Upper lobe of left lung (tissue), 6 donors: ENCODE data around the gene DEPP1. TPM values are rescaled to one million over a fixed set of nuclear protein-coding genes. Genes with fewer than 3 reads are reported as not detected.

Experiments
- ATAC-seq, 2 donors: fragments of 200-7000 bp; cut with Tn5 transposase; one replicate each; pipeline ENCODE4 v1.9.1; 2022; ENCODE audit warnings: mild to moderate bottlenecking in 2 of 2, moderate library complexity in 2 of 2; ENCODE audit not compliant: low FRiP score in 2 of 2
- DNase-seq, 2 donors: peaks; one replicate each; pipeline ENCODE4 v3.0.0-alpha.2; 2019 to 2020
- H3K27ac ChIP-seq, 4 donors: fragments of 200-600 bp; sonication (generic); one replicate each; pipeline ENCODE4 v1.5.1; 2016 to 2019
- H3K27me3 ChIP-seq, 4 donors: fragments of 200-600 bp; sonication (generic); one replicate each; pipeline ENCODE4 v1.5.1; 2017 to 2019
- H3K36me3 ChIP-seq, 4 donors: fragments of 200-600 bp; sonication (generic); one replicate each; pipeline ENCODE4 v1.5.1; 2016 to 2019
- H3K4me1 ChIP-seq, 4 donors: fragments of 200-600 bp; sonication (generic); one replicate each; pipeline ENCODE4 v1.5.1; 2018 to 2019
- H3K4me3 ChIP-seq, 4 donors: fragments of 200-600 bp; sonication (generic); one replicate each; pipeline ENCODE4 v1.5.1; 2017 to 2019; ENCODE audit warnings: mild to moderate bottlenecking in 2 of 4, moderate library complexity in 1 of 4
- H3K9me3 ChIP-seq, 4 donors: fragments of 200-600 bp; sonication (generic); one replicate each; pipeline ENCODE4 v1.5.1; 2018 to 2019
- CTCF ChIP-seq, 6 experiments: fragments of 450-650 bp in 4 of 6; fragments of 200-600 bp in 2 of 6; sonication (generic) in 2 of 6; IDR thresholded peaks; one replicate each; pipeline ENCODE4 v1.5.1; 2016 to 2019; ENCODE audit warnings: antibody characterized with exemption in 6 of 6
- EP300 ChIP-seq, 4 donors: sonication (generic); formaldehyde crosslinking; IDR thresholded peaks; one replicate each; pipeline ENCODE4 v1.5.1; 2017; ENCODE audit warnings: antibody characterized with exemption in 4 of 4, control low read depth in 2 of 4
- POLR2A ChIP-seq, 4 donors: fragments of 450-650 bp; IDR thresholded peaks; one replicate each; pipeline ENCODE4 v1.5.1; 2016 to 2017; ENCODE audit warnings: antibody characterized with exemption in 4 of 4, mild to moderate bottlenecking in 2 of 4
- POLR2AphosphoS5 ChIP-seq, 2 donors: sonication (generic); formaldehyde crosslinking; IDR thresholded peaks; one replicate each; pipeline ENCODE4 v1.5.1; 2017; ENCODE audit warnings: antibody characterized with exemption in 2 of 2
- WGBS, 2 donors: methylation state at CpG; one replicate each; pipeline ENCODE4 v1.1.5; 2017 to 2018; 5-methylcytosine and 5-hydroxymethylcytosine counted together
- total RNA-seq, 6 donors: library from RNA; depleted of rRNA in 4 of 6; stranded (reverse); fragments of >200 nt in 4 of 6; gene quantifications; one replicate each; pipeline versions ENCODE4 v1.1.0 to v1.2.1, GENCODE V29; 2016 to 2021
- donor health status: DM: no; HTN: no; CAD: no; lungs with moderate emphysema.
- donor health status: DM: no; HTN: yes; CAD: no; lungs with severe emphysema.

DEPP1 gene
- total RNA-seq, 6 donors from 2014 or later: 42.0 to 405 (median 95.6) TPM

GRCh38 chr10:44936314-44936975 is 42.2 kb downstream of the DEPP1 start:
- Histone ChIP-seq H3K36me3 (no peaks in the 10 kb centered on the region), H3K4me1 (peaks cover 13 to 26% (median 20%) of the 10 kb centered on the region in 4 donors), H3K27ac (peak overlapping the region in 2 of 4 donors; percentile 15 to 30), H3K4me3 (no peak overlapping the region), H3K9me3 (no peaks in the 10 kb centered on the region), H3K27me3 (no peaks in the 10 kb centered on the region)
- ATAC-seq: no peak
- TF ChIP-seq EP300 (IDR thresholded peaks at IDR 0.05) (no peak), POLR2AphosphoS5 (IDR thresholded peaks at IDR 0.05) (no peak), POLR2A (IDR thresholded peaks at IDR 0.05) (no peak), CTCF (IDR thresholded peaks at IDR 0.05) (no peak)
- 83 to 88% methylated on average over 5 to 7 of the region's 7 CpGs for WGBS, 2 donors
- no peak for DNase-seq

- Histone ChIP-seq H3K27ac (peak overlapping the region in 2 of 4 donors; percentile 15 to 30), H3K4me1 (peaks cover 13 to 26% (median 20%) of the 10 kb centered on the region in 4 donors), H3K9me3 (no peaks in the 10 kb centered on the region), H3K36me3 (no peaks in the 10 kb centered on the region), H3K4me3 (no peak overlapping the region), H3K27me3 (no peaks in the 10 kb centered on the region)
- TF ChIP-seq CTCF (IDR thresholded peaks at IDR 0.05) (no peak), POLR2A (IDR thresholded peaks at IDR 0.05) (no peak), POLR2AphosphoS5 (IDR thresholded peaks at IDR 0.05) (no peak), EP300 (IDR thresholded peaks at IDR 0.05) (no peak)
- DNase-seq (no peak), ATAC-seq (no peak)
- WGBS, 2 donors: 27 to 41% methylated on average over 3 of the region's 3 CpGs
These were observed 42.7 kb downstream of the DEPP1 start for GRCh38 chr10:44935966-44936295.

GRCh38 chr10:44935201-44935965 is 43.2 kb downstream of the DEPP1 start:
- Histone ChIP-seq H3K9me3 (no peaks in the 10 kb centered on the region), H3K4me1 (peaks cover 13 to 26% (median 20%) of the 10 kb centered on the region in 4 donors), H3K4me3 (no peak overlapping the region), H3K27ac (peak overlapping the region in 2 of 4 donors; percentile 15 to 30), H3K27me3 (no peaks in the 10 kb centered on the region), H3K36me3 (no peaks in the 10 kb centered on the region)
- 68% methylated on average over 7 of the region's 9 CpGs; no CpG with 5 or more reads in 1 of the 2 donors for WGBS, 2 donors
- ATAC-seq: peak in 1 of 2 donors; percentile 33
- no peak for DNase-seq
- no peak for TF ChIP-seq EP300 (IDR thresholded peaks at IDR 0.05)
- TF ChIP-seq POLR2A (IDR thresholded peaks at IDR 0.05): no peak
- no peak for TF ChIP-seq POLR2AphosphoS5 (IDR thresholded peaks at IDR 0.05)
- no peak for TF ChIP-seq CTCF (IDR thresholded peaks at IDR 0.05)

GRCh38 chr10:44934416-44935200 is 44.0 kb downstream of the DEPP1 start:
- H3K9me3 ChIP-seq: no peaks in the 10 kb centered on the region
- H3K36me3 ChIP-seq: no peaks in the 10 kb centered on the region
- no peak overlapping the region for H3K4me3 ChIP-seq
- H3K4me1 ChIP-seq: peaks cover 13 to 26% (median 20%) of the 10 kb centered on the region in 4 donors
- DNase-seq: peak in 1 of 2 donors; percentile 54
- WGBS, 2 donors: 83 to 92% methylated on average over 13 to 18 of the region's 18 CpGs
- H3K27me3 ChIP-seq: no peaks in the 10 kb centered on the region
- ATAC-seq: no peak
- TF ChIP-seq CTCF (IDR thresholded peaks at IDR 0.05) (no peak), EP300 (IDR thresholded peaks at IDR 0.05) (no peak), POLR2AphosphoS5 (IDR thresholded peaks at IDR 0.05) (no peak), POLR2A (IDR thresholded peaks at IDR 0.05) (no peak)
- no peak overlapping the region for H3K27ac ChIP-seq
